Stimulated activated CD8-positive, alpha-beta memory T cell treated with anti-CD3 and anti-CD28 coated beads, Interleukin-2, amount 100 ng/mL, for 1 hour (primary cell): Measurements from ENCODE around the gene EMC6.

Experiments used
- DNase-seq, 2 donors: peaks; one replicate each; pipeline ENCODE4 v3.0.0-alpha.2; 2020; ENCODE audit warnings: low read depth in 2 of 2

The EMC6 gene

GRCh38 chr17:3668279-3669084 is at the start of gene EMC6, which contains the start of gene TAX1BP3:
EMC6 (plus strand) TSS chr17:3668812; CDS start chr17:3669147, 335 bp downstream.
TAX1BP3 (minus strand) TSS chr17:3668578; CDS start chr17:3668526, 52 bp downstream.
- peak; percentile 98 to 99 for DNase-seq

DNA sequence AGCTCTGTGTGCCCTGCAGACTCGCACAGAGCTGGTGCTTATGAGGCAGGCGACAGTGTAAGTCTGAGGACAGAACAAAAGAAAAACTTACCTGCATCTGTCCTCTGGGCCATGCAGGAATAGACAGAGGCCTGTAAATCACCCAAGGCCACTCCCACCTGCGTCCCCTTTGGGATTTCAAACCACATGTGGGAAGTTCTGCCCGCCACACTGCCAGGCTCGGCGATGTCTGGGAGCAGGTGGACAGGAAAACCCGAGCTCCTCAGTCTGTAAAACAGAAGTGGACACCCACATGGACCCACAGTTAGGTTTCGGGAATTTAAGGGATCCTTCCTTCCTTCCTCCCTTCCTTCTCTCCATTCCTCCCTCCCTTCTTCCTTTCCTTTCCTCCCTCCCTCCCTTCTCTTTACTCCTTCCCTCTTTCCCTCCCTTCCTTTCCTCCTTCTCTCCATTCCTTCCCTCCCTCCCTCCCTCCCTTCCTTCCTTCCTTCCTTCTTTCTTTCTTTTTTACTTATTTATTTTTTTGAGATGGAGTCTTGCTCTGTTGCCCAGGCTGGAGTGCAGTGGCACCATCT is 47.4 kb upstream of the EMC6 start:
- no peak for DNase-seq

DNA sequence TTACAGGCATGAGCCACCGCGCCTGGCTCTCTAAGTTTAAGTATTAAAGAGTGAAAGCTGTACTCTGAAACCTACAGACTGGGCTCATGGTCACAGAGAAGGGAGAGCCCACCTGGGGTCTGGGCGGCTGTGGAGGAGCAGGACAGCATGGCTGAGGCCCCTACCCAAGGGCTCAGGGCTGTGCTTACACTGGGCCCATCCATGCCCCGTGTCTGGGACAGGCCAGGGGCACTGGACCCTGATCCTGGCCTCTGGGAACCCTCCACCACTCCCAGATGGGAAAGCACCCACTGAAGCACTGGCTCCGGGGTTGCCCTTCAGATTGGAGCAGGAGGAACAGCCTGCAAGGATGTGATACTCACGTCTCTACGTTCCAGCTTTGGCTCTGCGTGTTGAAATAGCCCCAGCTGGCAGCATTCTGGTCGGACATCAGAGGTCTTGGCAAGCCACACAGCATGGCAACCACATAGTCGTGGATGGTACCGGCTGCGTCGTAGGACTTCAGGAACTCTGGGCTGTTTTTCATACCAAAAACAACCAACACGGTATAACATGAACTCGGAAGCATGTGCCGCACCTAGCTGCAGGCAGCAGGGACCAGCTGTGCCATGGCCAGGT is 45.5 kb upstream of the EMC6 start:
- no peak for DNase-seq

DNA sequence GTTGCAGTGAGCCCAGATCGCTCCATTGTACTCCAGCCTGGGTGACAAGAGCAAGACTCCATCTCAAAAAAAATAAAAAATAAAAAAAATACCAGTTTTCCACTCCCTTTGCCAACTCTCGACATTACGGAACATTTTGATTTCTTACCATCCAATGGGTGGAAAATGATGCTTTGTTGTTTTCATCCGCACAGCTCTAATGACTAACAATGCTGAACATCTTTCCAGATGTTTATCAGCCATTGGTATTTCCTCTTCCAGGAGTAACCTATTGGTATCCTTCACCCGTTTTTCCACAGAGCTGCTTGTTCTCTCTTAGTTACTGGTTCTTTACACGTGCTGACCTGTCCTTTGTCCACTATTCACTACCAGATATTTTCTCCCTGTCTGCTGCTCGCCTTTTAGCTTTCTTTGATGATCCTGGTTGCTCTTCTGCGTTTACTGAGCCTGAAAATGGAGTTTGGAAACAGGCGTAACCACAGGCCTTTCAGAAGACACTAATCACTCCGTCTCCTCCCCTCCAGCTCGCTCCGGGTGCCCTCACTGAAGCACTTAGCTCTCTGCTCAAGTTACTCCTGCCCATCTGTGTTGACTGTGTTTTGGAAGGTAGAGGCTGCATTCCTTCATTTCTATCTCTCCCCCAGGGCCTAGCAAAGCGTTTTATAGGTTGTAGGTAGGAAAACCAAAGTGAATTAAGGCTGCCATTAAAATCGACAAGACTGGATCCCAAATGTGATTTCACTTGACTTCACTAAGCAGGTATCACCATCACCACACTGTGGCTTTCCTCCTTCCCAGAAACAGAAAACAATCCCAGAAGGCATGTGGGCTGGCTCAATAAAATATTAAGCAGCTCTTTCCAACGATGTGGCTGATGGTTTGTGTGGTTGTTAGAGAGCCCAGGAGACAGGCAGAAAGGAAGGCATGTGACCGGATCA is 41.5 kb upstream of the EMC6 start:
- DNase-seq = no peak

GRCh38 chr17:3627769-3628167 is 40.8 kb upstream of the EMC6 start:
- no peak for DNase-seq

DNA sequence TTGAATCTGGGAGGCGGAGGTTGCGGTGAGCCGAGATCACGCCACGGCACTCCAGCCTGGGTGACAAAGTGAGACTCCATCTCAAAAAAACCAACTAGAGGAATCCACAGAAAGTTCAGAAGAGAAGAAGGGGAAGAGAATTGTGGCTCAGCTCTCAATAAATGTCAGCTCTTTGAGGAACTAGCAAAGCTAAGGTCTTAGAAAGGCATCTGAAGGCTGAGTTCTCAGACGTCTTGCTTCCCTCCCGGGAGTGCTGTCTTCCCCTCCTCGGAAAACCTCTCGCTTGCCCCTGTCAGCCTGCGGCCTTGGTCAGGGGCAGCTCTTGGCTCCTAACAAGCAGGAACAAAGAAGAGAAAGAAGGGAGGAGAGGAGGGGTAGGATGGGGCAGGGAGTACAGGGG is 37.8 kb upstream of the EMC6 start:
- DNase-seq = no peak

GRCh38 chr17:3632287-3632686 is 36.3 kb upstream of the EMC6 start:
- DNase-seq = no peak

DNA sequence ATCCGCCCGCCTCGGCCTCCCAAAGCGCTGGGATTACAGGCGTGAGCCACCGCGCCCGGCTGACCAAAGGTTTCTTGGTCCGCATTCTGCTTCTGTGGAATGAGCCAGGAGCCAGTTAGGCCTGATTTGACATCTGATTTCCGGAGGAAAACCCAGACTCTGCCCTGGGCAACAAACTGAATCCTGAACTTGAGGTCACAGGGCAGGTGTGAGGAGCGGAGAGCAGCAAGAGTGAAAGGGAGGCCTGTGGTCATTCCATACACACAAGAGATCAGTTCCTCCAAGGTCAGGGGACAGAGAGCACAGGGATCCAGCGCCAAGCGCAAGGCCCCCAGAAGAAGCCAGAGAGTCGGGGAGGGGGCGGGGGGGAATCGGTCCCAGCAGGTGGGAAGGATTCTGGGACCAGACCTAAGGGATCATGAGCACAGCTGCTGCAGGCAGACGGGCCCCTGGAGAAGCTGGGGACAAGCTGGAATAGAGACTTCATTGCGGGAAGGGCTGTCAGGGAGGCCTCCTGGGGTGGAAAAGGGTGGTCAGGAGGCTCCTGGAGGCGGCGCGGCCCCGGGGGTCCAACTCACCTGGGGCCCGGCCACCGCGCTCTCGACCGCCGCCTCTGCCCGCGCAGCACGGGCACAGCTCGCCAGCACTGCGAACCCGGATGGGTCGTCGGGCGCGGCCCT is 33.0 kb upstream of the EMC6 start:
- no peak for DNase-seq

DNA sequence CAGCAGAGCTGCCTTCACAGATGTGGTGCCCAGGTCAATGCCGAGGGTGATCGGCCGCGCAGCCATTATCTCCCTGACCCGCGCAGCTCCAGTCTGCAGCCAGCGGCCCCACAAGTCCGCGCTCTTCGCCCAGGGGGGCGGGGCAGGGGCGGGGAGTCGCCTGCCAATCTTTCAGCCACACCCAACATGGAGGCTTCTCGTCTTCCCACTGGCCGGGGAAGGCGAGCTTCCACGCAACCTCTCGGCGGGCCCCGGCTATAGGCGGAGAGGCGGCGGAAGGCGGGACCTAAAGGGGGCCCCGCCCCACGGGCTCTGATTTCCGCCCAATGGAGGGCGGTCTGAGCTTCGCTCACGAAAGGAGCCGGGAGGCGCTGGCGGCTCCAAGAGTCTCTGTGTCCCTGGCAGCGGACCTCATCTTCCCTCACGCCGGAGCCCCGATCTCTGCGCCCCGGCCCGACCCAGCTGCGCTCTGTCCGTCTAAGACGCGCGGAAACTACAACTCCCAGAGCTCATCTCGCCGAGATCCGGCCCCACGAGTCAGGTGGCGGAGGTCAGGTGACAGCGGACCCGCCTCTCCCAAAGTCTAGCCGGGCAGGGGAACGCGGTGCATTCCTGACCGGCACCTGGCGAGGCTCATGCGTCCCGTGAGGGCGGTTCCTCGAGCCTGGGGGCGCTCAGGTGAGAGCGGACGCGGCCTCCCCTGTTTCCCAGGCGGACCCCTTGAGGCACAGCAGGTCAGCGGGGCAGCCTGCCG is 32.3 kb upstream of the EMC6 start, which contains the start of the genes CTNS and SHPK:
TSS of gene CTNS (plus strand) at position 607 of the 754 bp plus-strand sequence. CDS start 3,447 bp downstream, outside the sequence.
TSS of gene SHPK (minus strand) at position 97 of the 754 bp plus-strand sequence. CDS start at position 66, 31 bp downstream.
- DNase-seq = peak; percentile 86 to 90

DNA sequence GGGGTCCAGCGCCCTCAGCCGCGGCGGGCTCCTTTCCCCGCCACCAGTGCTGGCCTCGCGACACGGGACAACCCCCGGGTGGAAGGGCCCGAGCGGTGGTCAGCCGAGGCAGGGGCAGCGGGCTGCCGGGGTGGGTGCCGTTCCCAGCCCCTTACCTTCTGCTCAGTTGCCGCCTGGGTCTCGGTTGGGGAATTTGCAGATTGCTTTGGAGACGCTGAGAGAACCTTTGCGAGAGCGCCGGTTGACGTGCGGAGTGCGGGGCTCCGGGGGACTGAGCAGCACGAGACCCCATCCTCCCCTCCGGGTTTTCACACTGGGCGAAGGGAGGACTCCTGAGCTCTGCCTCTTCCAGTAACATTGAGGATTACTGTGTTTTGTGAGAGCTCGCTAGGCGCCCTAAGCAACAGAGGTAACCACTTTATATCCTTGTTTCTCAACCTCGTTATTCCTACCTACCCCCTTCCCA is 31.7 kb upstream of the EMC6 start:
- DNase-seq = no peak

DNA sequence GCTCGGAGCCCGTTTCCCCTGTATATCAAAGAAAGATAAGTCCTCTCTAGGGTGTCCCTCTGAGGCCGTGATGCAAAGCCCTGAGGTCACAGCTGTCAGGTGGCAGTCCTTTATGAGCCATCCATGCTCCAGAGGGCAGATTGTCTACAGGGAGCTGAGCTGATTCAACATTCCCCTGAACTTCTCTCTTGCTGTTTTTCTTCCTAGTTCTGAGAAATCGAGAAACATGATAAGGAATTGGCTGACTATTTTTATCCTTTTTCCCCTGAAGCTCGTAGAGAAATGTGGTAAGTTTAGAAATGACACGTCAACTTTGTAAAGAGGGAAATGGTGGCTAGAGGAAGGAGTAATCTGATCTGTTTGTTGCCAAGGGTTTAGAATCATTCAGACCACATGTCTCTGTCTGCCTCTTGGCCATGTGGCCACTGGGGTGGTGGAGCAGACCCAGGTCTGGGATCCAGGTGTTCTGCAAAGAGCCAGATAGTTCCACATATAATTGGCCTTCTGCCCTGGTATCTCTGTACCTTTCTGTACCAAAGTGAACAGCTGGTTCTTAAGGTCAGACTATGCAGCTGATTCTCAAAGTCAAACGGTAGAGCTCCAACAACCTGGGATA is 28.5 kb upstream of the EMC6 start:
- DNase-seq = no peak

DNA sequence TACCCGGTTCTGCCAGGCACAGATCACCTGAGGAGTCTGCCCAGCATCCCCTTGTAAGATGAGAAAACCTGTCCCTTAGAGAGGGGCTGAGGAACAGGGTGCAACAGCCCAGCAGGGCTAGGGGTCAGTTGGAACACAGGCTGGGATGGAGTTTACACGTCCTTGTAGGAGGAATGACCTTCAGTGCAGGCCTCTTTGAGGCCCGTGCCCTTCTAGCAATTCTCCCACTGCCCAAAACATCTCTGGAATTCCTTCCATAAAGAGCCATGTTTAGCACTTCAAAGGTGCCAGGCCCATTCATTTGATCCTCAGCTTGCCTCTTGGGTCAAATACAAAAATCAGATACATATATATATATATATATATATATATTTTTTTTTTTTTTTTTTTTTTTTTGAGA is 27.6 kb upstream of the EMC6 start:
- DNase-seq = no peak

DNA sequence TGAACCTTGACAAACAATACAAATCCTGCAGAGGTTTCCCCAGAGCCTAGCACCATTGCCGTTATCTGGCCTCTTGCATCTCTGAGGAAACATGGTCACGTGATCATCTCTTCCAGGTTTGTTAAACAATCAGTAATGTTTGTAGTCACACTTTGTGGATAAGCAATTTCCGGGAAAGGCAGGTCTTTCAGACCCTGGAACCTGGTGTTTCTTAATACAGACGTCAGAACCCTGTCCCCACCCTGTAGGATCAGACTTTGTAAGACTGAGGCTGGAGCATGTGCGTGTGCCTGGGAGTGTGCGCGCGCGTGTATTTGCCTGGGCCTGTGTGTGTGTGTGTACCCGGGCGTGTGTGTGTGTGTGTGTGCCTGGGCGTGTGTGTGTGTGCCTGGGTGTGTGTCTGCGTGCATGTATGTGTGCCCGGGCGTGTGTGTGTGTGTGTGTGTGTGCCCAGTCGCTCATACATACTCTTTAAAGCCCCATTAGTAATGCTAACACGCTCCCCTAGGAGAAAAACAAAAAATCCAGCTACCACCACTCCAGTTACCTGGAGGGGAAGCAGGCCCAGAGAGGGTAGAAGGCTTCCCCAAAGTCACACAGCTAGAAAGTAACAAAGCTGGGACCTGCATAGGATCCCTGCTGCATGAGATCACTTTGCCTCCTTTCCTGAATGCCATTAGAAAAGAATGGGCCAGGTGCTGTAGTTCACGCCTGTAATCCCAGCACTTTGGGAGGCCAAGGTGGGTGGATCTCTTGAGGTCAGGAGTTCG is 26.7 kb upstream of the EMC6 start:
- DNase-seq = no peak

DNA sequence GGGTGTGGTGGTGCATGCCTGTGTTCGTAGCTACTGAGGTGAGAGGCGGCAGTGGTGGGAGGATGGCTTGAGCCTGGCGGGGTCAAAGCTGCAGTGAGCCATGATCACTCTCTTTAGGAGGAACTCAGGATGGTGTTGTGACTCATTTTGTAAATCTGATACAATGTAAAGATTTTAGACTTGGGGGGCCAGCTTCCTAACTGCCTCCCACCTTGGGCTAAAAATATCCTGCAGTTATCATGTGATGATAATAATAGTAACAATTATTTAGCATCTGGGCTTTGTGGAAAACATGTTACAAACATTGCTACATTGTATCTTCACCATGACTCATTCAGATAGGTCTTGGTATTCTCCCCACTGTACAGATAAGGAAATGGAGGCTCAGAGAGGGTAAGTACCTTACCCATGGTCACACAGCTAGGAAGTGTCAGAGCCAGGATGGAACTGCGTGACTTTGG is 24.7 kb upstream of the EMC6 start:
- DNase-seq = no peak

GRCh38 chr17:3645310-3645709 is 23.3 kb upstream of the EMC6 start:
- no peak for DNase-seq

DNA sequence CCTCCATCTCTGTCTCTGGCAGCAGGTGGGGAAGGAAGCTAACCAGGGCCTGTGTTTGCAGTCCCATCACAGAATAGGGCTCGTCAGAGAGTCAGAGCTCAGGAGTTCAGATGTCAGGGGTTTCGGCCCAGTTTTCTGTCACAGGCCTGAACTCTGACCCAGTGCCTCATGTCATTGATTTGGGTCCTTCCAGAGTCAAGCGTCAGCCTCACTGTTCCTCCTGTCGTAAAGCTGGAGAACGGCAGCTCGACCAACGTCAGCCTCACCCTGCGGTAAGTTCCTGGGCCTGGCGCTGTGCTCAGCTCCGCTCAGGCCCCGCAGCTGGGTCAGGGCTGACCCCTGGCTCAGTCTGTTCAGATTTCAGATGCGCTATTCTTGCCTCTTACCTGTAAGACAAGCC is 21.4 kb upstream of the EMC6 start:
- no peak for DNase-seq

DNA sequence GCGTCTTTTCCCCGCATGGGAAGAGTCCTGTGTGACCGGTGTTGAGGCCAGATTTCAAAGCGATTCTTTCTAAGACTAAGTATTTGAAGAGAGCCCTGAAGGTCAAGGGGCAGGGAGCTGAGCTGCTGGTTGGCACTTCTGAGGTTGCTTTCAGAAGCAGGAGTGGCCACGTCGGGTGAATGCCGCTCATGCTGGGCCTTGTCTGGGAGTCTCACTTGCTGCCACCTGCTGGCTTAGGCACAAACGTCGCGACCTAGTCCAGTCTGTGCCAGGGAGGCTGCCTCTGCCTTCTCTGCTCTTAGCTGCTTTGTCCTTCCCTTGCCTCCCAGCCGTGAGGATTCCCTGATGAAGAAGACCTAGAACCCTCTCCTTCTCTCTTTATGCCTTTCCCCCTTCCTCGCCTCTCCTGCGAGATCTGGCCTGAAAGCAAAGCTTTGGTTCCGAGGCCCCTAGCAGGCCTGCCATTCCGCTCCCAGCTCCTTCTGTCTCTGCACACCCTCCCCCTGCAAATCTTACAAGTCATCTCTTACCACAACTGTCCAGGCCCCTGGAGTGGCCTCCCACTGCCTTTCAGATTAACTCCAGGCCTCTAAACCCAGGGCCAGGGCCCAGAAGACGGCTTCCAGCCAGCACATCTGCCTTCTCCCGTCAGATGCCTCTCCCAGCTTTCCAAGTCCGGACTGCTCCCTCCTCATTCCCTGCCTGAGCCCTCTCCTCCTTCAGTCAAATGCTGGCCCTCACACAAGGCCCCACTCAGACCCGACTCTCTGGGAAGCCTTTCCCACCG is 20.6 kb upstream of the EMC6 start:
- no peak for DNase-seq

- no peak for DNase-seq
Observed at GRCh38 chr17:3655766-3656165, 12.8 kb upstream of the EMC6 start.
